Left colon (tissue), 2 donors: Measurements from ENCODE around the gene CYBA. TPM values are rescaled to one million over a fixed set of nuclear protein-coding genes. Genes with fewer than 3 reads are reported as not detected.
A peak's percentile ranks its signal among the peaks of the same experiment; 100 is the strongest.

Experiments used
- ATAC-seq: fragments of 200-7000 bp; cut with Tn5 transposase; one replicate; pipeline ENCODE4 v1.9.1; 2020; ENCODE audit warnings: mild to moderate bottlenecking, moderate library complexity
- DNase-seq, 2 donors: peaks; one replicate each; pipeline ENCODE4 v3.0.0-alpha.2; 2020
- intact Hi-C, 2 donors: fragments of 100-400 bp; cut with DNase I in 1 of 2; cut with micrococcal nuclease in 1 of 2; formaldehyde crosslinking; loops; one replicate each; pipeline versions ENCODE4 v1.11.2 to v1.14.0; 2022; cut with DNase I, micrococcal nuclease
- long read RNA-seq: library from polyadenylated mRNA; unstranded; transcript quantifications from one replicate; pipeline ENCODE4 v2.0.0, GENCODE V29; 2021
- total RNA-seq, 2 donors: library from RNA; stranded (reverse); fragmentation: NEBNext Ultra II Directional; extraction: Animal tissue kit (Norgen Biotek cat#: 25700); gene quantifications; one replicate each; pipeline ENCODE4 v1.2.1, GENCODE V29; 2021
- donor health status: DM: no; HTN: no; CAD: no.
- donor health status: DM: yes; HTN: yes; CAD: no.

CYBA gene
- 100 to 1,000 TPM; 277 to 382 TPM for total RNA-seq
- long read RNA-seq, transcript CYBA-201 (6 exons, 797 nt): major isoform, 188 of 201 reads
- long read RNA-seq, partial matches to known transcripts: 8 of 201 reads
- long read RNA-seq, other reads (novel, unspliced or antisense): 5 of 201 reads

DNA sequence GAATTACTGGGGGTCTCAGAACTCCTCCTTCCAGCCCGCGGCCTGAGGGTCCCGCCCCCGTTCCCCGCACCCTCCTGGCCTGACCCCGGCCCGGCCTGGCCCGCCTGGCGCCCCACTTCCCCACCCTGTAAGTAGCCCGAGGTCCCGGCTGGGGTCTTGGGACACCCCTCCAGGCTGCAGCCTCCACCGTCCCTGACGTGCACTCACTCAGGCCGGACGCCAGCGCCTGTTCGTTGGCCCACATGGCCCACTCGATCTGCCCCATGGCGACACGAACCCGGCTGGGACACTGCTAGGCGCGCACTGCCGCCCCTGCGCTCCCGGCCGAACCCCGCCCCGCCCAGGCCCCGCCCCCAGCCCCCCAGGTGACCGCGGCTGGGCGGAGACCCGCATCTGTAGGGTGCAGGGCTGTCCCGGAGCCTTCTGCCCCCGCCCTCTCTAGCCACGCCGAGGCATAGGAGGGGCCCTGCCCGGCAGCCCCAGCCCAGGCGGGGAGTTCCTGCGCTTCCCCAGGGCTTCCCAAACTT lies at the start of gene CYBA:
Gene CYBA, minus strand, starts transcription at position 305 of the 527 bp plus-strand sequence. Its CDS starts 40 bp downstream, at position 265.
- intact Hi-C loops: no loop called here
- ATAC-seq: peak; percentile 81

GRCh38 chr16:88700322-88700635 lies 49.4 kb upstream of the CYBA start:
- ATAC-seq (no peak), DNase-seq (no peak)
- intact Hi-C loops: no loop called here

More for the DNA sequence above, at the start of gene CYBA:
- DNase-seq: peak; percentile 86 to 88

DNA sequence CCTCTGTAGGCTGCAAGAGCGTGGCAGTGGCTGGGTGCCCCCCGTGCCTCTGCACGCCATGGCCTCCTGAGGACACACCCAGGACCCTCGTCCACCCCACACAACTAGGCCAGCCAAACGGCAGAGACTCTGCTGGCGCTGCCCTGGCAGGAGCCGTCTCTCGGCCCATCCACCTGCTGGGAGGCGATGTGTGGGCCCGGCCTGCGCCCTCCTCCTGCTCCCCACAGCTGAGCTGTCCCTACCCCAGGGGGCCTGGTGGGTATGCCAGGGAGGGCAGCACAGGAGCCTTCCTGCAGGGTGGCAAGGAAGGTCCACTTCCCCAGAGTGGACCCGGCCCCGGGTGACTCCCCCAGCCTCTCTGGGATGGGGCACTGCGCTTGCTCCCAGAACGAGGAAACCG lies 48.3 kb upstream of the CYBA start:
- intact Hi-C loops: no loop called here
- DNase-seq (no peak), ATAC-seq (no peak)

- intact Hi-C loops: no loop called here
- no peak for DNase-seq
- no peak for ATAC-seq
Measured at GRCh38 chr16:88698646-88699045, 47.8 kb upstream of the CYBA start.

GRCh38 chr16:88697831-88698615 lies 47.2 kb upstream of the CYBA start:
- ATAC-seq: no peak

GRCh38 chr16:88697116-88697830 lies 46.4 kb upstream of the CYBA start:
- no peak for ATAC-seq
- DNase-seq: no peak
- intact Hi-C loops: no loop called here

More at GRCh38 chr16:88697831-88698615, 47.2 kb upstream of the CYBA start:
- intact Hi-C loops: no loop called here
- DNase-seq: no peak

DNA sequence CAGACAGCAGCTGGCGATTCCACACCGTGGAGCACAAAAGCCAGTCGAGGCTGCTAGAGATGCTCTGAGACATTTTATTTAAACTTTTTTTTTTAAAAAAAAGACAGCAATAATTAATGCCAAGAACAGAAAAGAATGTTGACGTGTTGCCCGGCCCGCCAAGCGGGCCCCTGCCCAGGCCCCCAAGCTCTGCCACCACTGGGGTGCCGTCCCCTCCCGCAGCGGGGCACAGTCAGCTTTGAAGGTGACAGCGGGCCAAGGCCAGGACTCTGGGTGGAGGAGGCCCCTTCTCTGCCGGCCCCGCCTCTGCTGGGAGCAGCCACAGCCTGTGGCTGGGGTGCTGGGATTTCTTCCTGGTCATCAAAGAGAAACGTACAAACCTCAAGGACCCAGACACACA lies 45.6 kb upstream of the CYBA start:
- DNase-seq: no peak
- no peak for ATAC-seq
- intact Hi-C loops: no loop called here

- no peak for DNase-seq
- intact Hi-C loops: no loop called here
- ATAC-seq: no peak
Measured at GRCh38 chr16:88695753-88696152, 44.9 kb upstream of the CYBA start.

GRCh38 chr16:88695218-88695617 lies 44.4 kb upstream of the CYBA start:
- intact Hi-C loops: no loop called here
- no peak for ATAC-seq
- no peak for DNase-seq

DNA sequence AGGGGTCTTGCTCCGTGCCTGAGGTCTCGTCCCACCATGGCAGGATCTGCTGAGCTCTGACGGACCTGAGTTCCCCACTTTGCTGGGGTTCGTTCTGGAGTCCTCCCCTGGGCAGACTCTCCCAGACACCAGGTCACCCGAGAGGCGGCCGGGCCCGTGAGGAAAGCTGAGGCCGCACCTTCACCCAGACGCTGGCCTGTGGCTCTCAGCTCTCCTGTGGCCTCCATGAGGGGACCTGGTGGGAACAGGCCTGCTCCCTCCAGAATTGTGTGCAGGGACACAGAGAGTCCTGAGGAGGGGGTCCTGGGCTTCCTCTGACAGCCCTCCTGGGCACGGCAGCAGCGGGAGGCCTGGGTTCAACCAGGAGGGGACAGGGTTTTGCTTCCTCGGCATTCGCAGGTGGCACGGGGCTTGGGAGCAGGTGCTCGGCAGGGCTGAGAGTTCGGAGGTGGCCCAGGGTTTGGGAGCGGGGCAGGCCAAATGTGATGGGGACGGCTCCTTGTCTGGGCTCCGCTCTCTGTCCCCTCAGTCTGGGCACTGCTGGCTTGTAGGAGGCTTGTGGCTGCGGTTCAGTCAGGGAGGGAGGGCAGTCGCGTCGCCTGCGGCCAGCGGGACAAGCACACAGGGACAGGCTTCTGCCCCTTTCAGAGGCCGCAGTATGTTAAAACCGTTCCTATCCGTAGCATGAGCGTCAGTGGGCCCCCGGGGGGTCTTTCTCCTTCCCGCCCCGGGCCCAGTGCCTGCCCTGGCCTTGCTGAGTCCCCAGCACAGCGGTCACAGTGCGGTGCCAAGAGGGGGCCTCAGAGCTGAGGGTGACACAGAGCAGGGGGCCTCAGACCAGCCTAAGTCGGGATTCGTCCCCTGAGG lies 43.6 kb upstream of the CYBA start:
- no peak for ATAC-seq
- intact Hi-C loops: no loop called here
- DNase-seq: no peak

GRCh38 chr16:88693420-88694177 lies 42.7 kb upstream of the CYBA start:
- intact Hi-C loops: no loop called here
- no peak for ATAC-seq
- DNase-seq: no peak

- ATAC-seq (no peak), DNase-seq (no peak)
- intact Hi-C loops: no loop called here
Measured at GRCh38 chr16:88692861-88693260, 42.0 kb upstream of the CYBA start.

DNA sequence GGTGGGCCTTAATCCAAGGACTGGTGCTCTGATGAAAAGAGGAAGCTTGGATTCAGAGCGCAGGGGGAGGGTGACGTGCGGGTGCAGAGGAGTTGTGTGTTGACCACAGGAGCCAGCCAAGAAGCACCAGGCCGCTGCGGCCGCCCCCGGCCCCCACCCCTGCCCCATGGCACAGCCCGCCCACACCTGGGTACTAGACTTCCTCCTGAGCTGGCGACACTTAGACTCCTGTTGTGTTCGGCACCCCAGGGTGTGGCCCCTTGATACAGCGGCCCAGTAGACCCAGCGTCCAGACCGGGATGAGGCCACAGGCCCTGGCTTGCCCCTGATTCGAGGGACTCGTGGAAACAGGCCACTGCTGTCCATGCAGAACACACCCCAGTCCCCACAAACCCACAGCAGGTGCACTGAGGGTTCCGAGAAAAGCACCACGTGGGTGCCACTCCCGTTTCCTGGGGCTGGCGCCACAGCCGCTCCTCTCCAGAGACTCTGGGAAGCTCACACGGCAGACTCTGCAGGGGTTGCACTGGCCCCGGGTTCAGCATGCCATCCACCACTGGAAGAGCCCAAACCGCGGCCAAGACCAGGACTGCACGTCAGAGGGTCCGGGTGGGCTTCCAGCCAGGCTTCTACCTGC lies 41.2 kb upstream of the CYBA start:
- DNase-seq (peak; percentile 58 to 61), ATAC-seq (peak; percentile 52)
- intact Hi-C loops: no loop called here

- DNase-seq (no peak), ATAC-seq (no peak)
- intact Hi-C loops: no loop called here
Measured at GRCh38 chr16:88691129-88691813, 40.4 kb upstream of the CYBA start.

GRCh38 chr16:88690341-88691128 lies 39.7 kb upstream of the CYBA start:
- no peak for ATAC-seq
- DNase-seq: no peak
- intact Hi-C loops: no loop called here

DNA sequence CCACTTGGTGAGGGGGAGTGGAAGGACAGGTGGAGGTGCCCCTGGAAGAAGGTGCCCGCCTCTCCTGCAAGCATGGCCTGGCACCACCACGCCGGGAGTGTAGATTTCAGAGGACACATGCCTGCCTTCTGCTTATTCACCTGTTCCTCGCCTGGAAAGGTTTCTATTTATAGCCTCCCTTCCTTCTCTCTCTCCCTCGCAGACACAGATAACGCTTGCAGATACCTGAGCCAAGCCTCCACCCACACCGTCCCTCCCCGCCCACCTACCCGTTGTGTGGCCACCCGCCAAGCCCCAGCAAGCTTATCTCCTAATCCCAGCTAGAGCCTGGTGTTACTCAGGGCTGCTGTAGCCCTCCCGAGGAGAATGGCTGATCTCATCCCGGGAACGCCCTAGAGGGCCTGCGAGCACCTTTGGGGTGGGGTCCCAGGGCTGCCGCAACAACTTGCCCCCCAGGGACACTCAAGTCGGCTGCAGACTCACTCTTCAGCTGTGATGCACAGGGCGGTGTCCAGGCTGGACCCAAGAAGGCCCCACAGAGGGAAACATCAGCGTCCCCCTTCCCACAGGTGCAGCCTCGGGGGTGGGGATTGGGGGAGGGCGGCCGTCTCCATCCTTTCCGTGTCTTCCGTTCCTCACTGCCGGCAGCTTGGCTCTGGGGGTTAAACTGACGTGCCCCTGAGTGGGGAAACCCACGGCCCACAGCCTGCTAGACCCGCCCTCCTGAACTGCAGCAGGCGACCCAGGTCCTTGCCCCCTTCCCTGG lies 37.3 kb upstream of the CYBA start:
- intact Hi-C loops: no loop called here

More for the DNA sequence above, 37.3 kb upstream of the CYBA start:
- peak; percentile 31 for ATAC-seq
- no peak for DNase-seq
